Trophoblast cell (in vitro differentiated cells and primary cell): Measurements from ENCODE around the gene CRNN. TPM values are rescaled to one million over a fixed set of nuclear protein-coding genes. Genes with fewer than 3 reads are reported as not detected.

Experiments
- DNase-seq, 2 donors: peaks; one replicate each; pipeline ENCODE4 v3.0.0-alpha.2; 2016
- H2AFZ ChIP-seq: 2 replicates; pipeline ENCODE4 v1.6.1; 2013; ENCODE audit warnings: low read length, moderate library complexity, mild to moderate bottlenecking; ENCODE audit not compliant: insufficient read depth, poor library complexity
- H2AK5ac ChIP-seq: 2 replicates; pipeline ENCODE4 v1.6.1; 2013; ENCODE audit warnings: mild to moderate bottlenecking, low read length
- H2BK120ac ChIP-seq: 2 replicates; pipeline ENCODE4 v1.6.1; 2013; ENCODE audit warnings: low read length, mild to moderate bottlenecking, moderate library complexity; ENCODE audit not compliant: insufficient read depth, poor library complexity
- H2BK12ac ChIP-seq: 2 replicates; pipeline ENCODE4 v1.6.1; 2013; ENCODE audit warnings: mild to moderate bottlenecking, low read length, moderate library complexity
- H2BK5ac ChIP-seq: 2 replicates; pipeline ENCODE4 v1.6.1; 2013; ENCODE audit warnings: low read length, low read depth, moderate library complexity, mild to moderate bottlenecking; ENCODE audit not compliant: poor library complexity
- H3K14ac ChIP-seq: 2 replicates; pipeline ENCODE4 v1.6.1; 2013; ENCODE audit warnings: mild to moderate bottlenecking, low read length
- H3K18ac ChIP-seq: 2 replicates; pipeline ENCODE4 v1.6.1; 2013; ENCODE audit warnings: mild to moderate bottlenecking, low read length
- H3K23ac ChIP-seq: 2 replicates; pipeline ENCODE4 v1.6.1; 2013; ENCODE audit warnings: low read length
- H3K27ac ChIP-seq: 2 replicates; pipeline ENCODE4 v1.5.1; 2013; ENCODE audit warnings: low read depth, mild to moderate bottlenecking, inconsistent platforms, low read length, moderate library complexity
- H3K27me3 ChIP-seq: 2 replicates; pipeline ENCODE4 v1.6.1; 2013; ENCODE audit warnings: inconsistent platforms, mild to moderate bottlenecking, low read length, moderate library complexity; ENCODE audit not compliant: insufficient read depth
- H3K36me3 ChIP-seq, 2 experiments: 1 replicate in 1 of 2; 2 replicates in 1 of 2; pipeline ENCODE4 v1.6.1; 2013; ENCODE audit warnings: low read length in 2 of 2, mild to moderate bottlenecking in 2 of 2, moderate library complexity in 1 of 2; ENCODE audit not compliant: insufficient read depth in 2 of 2, control insufficient read depth in 1 of 2
- H3K4ac ChIP-seq: 2 replicates; pipeline ENCODE4 v1.6.1; 2013; ENCODE audit warnings: low read depth, mild to moderate bottlenecking, low read length, moderate library complexity
- H3K4me1 ChIP-seq, 2 experiments: 1 replicate in 1 of 2; 2 replicates in 1 of 2; pipeline ENCODE4 v1.6.1; 2013; ENCODE audit warnings: low read length in 2 of 2, mild to moderate bottlenecking in 2 of 2, moderate library complexity in 1 of 2; ENCODE audit not compliant: insufficient read depth in 2 of 2, control insufficient read depth in 1 of 2
- H3K4me2 ChIP-seq: 2 replicates; pipeline ENCODE4 v1.6.1; 2013; ENCODE audit warnings: inconsistent platforms, mild to moderate bottlenecking, low read length, moderate library complexity
- H3K4me3 ChIP-seq: 2 replicates; pipeline ENCODE4 v1.5.1; 2013; ENCODE audit warnings: mild to moderate bottlenecking, low read depth, low read length, inconsistent platforms
- H3K79me1 ChIP-seq: one replicate; pipeline ENCODE4 v1.6.1; 2013; ENCODE audit warnings: low read length
- H3K79me2 ChIP-seq: 2 replicates; pipeline ENCODE4 v1.6.1; 2013; ENCODE audit warnings: low read length, mild to moderate bottlenecking; ENCODE audit not compliant: control insufficient read depth, insufficient read depth, poor library complexity
- H3K9ac ChIP-seq: 2 replicates; pipeline ENCODE4 v1.6.1; 2013; ENCODE audit warnings: mild to moderate bottlenecking, low read length
- H3K9me3 ChIP-seq: 2 replicates; pipeline ENCODE4 v1.6.1; 2013; ENCODE audit warnings: low read depth, mild to moderate bottlenecking, control low read depth, inconsistent platforms, low read length; ENCODE audit not compliant: insufficient read depth
- H4K12ac ChIP-seq: 2 replicates; pipeline ENCODE4 v1.6.1; 2013; ENCODE audit warnings: low read depth, mild to moderate bottlenecking, low read length, moderate library complexity
- H4K8ac ChIP-seq: 2 replicates; pipeline ENCODE4 v1.6.1; 2013; ENCODE audit warnings: low read depth, mild to moderate bottlenecking, low read length, moderate library complexity
- H4K91ac ChIP-seq: one replicate; pipeline ENCODE4 v1.6.1; 2013; ENCODE audit warnings: low read depth, mild to moderate bottlenecking, low read length, moderate library complexity
- WGBS: extraction: QIAGEN DNeasy Blood & Tissue Kit; methylation state at CpG from one replicate; pipeline ENCODE4 v1.1.7; 2013; ENCODE audit warnings: missing lambda C conversion rate; ENCODE audit not compliant: insufficient read length, insufficient coverage; ENCODE audit errors: extremely low coverage; 5-methylcytosine and 5-hydroxymethylcytosine counted together
- polyA plus RNA-seq: library from polyadenylated mRNA; stranded (reverse); fragments of 200-250 nt; gene quantifications from 2 replicates; pipeline ENCODE4 v1.2.3, GENCODE V29; 2013

Gene CRNN
- not detected in 2 replicates for polyA plus RNA-seq

- Histone ChIP-seq H3K9me3 (peaks cover 46% of the 10 kb centered on the region), H3K9ac (no peak within 1 kb of the TSS), H2AK5ac (no peak within 1 kb of the TSS), H3K79me1 (no peaks in the 10 kb centered on the region), H4K91ac (no peak within 1 kb of the TSS), H2BK120ac (no peak within 1 kb of the TSS), H3K36me3 (no peaks in the 10 kb centered on the region), H3K79me2 (no peaks in the 10 kb centered on the region), H3K27me3 (no peaks in the 10 kb centered on the region), H3K14ac (no peak within 1 kb of the TSS), H3K4me2 (no peak within 1 kb of the TSS), H2BK5ac (no peak within 1 kb of the TSS), H2AFZ (no peak within 1 kb of the TSS), H4K8ac (no peak within 1 kb of the TSS), H3K27ac (no peak within 1 kb of the TSS), H3K23ac (no peak within 1 kb of the TSS), H3K4me1 (no peaks in the 10 kb centered on the region), H4K12ac (no peak within 1 kb of the TSS), H2BK12ac (no peak within 1 kb of the TSS), H3K4ac (no peak within 1 kb of the TSS), H3K4me3 (no peak within 1 kb of the TSS), H3K18ac (no peak within 1 kb of the TSS)
- WGBS, result no CpG with 5 or more reads among the region's 3 CpGs
- no peak for DNase-seq
Measured at GRCh38 chr1:152413909-152414308, at the start of gene CRNN. Gene CRNN (minus strand): TSS chr1:152414263. CDS start chr1:152412233, 2,030 bp downstream.

GRCh38 chr1:152462636-152463035 lies 48.6 kb upstream of the CRNN start:
- no peaks in the 10 kb centered on the region for H3K27me3 ChIP-seq
- H2BK120ac ChIP-seq, result no peak overlapping the region
- H3K79me1 ChIP-seq, result no peaks in the 10 kb centered on the region
- no peak overlapping the region for H3K14ac ChIP-seq
- H2AK5ac ChIP-seq, result no peak overlapping the region
- H3K4me3 ChIP-seq, result no peak overlapping the region
- DNase-seq, result no peak
- WGBS, result no CpG with 5 or more reads among the region's 26 CpGs
- no peak overlapping the region for H2BK5ac ChIP-seq
- H4K91ac ChIP-seq, result no peak overlapping the region
- H3K4me2 ChIP-seq, result no peak overlapping the region
- H2AFZ ChIP-seq, result no peak overlapping the region
- H3K79me2 ChIP-seq, result no peaks in the 10 kb centered on the region
- no peak overlapping the region for H3K4ac ChIP-seq
- peaks cover under 1% of the 10 kb centered on the region for H3K9me3 ChIP-seq
- H3K23ac ChIP-seq, result no peak overlapping the region
- no peak overlapping the region for H3K9ac ChIP-seq
- H3K36me3 ChIP-seq, result no peaks in the 10 kb centered on the region
- no peak overlapping the region for H2BK12ac ChIP-seq
- H3K4me1 ChIP-seq, result no peaks in the 10 kb centered on the region
- no peak overlapping the region for H4K8ac ChIP-seq
- H3K27ac ChIP-seq, result no peak overlapping the region
- H3K18ac ChIP-seq, result no peak overlapping the region
- H4K12ac ChIP-seq, result no peak overlapping the region

GRCh38 chr1:152461544-152461943 lies 47.5 kb upstream of the CRNN start:
- no peak overlapping the region for H4K12ac ChIP-seq
- H4K8ac ChIP-seq, result no peak overlapping the region
- H3K4me3 ChIP-seq, result no peak overlapping the region
- H3K27ac ChIP-seq, result no peak overlapping the region
- no peak overlapping the region for H2BK5ac ChIP-seq
- no peaks in the 10 kb centered on the region for H3K79me2 ChIP-seq
- H3K36me3 ChIP-seq, result no peaks in the 10 kb centered on the region
- H3K4ac ChIP-seq, result no peak overlapping the region
- no peak overlapping the region for H3K4me2 ChIP-seq
- H3K9ac ChIP-seq, result no peak overlapping the region
- H2AFZ ChIP-seq, result no peak overlapping the region
- no peak overlapping the region for H3K18ac ChIP-seq
- no peaks in the 10 kb centered on the region for H3K27me3 ChIP-seq
- no peak overlapping the region for H4K91ac ChIP-seq
- no peak overlapping the region for H3K14ac ChIP-seq
- H2BK120ac ChIP-seq, result no peak overlapping the region
- no peaks in the 10 kb centered on the region for H3K4me1 ChIP-seq
- DNase-seq, result peak; percentile 70 to 89
- H3K9me3 ChIP-seq, result peaks cover 6% of the 10 kb centered on the region
- no CpG with 5 or more reads among the region's 6 CpGs for WGBS
- H3K79me1 ChIP-seq, result no peaks in the 10 kb centered on the region
- no peak overlapping the region for H2BK12ac ChIP-seq
- H3K23ac ChIP-seq, result no peak overlapping the region
- no peak overlapping the region for H2AK5ac ChIP-seq

- Histone ChIP-seq H3K27ac (no peak overlapping the region), H3K4ac (no peak overlapping the region), H3K79me1 (no peaks in the 10 kb centered on the region), H3K4me1 (no peaks in the 10 kb centered on the region), H2AK5ac (no peak overlapping the region), H2BK12ac (no peak overlapping the region), H3K18ac (no peak overlapping the region), H3K4me2 (no peak overlapping the region), H4K12ac (no peak overlapping the region), H3K9ac (no peak overlapping the region), H2BK5ac (no peak overlapping the region), H3K79me2 (no peaks in the 10 kb centered on the region), H4K8ac (no peak overlapping the region), H4K91ac (no peak overlapping the region), H2BK120ac (no peak overlapping the region), H3K23ac (no peak overlapping the region), H3K14ac (no peak overlapping the region), H3K36me3 (no peaks in the 10 kb centered on the region), H2AFZ (no peak overlapping the region), H3K9me3 (peaks cover 6% of the 10 kb centered on the region), H3K27me3 (no peaks in the 10 kb centered on the region), H3K4me3 (no peak overlapping the region)
- no peak for DNase-seq
- WGBS, result no CpG with 5 or more reads among the region's 3 CpGs
Measured at GRCh38 chr1:152460529-152460899, 46.5 kb upstream of the CRNN start.
